Measurements from ENCODE around the gene FHAD1. TPM values are rescaled to one million over a fixed set of nuclear protein-coding genes. Genes with fewer than 3 reads are reported as not detected.

The FHAD1 gene
- total and polyA plus RNA-seq, 4 donors, result under 0.01 to 0.13 (median 0.05) TPM; not detected in 1

- DNase-seq (ENCODE audit: low spot score), result no peak
- H3K27me3 ChIP-seq (ENCODE audit: control insufficient read depth in 4 of 4, insufficient read depth in 4 of 4, low read length in 3 of 4), result no peaks in the 10 kb centered on the region
- peaks cover 3 to 6% (median 5%) of the 10 kb centered on the region in 4 donors for H3K9me3 ChIP-seq (ENCODE audit: control insufficient read depth in 4 of 4, low read length in 3 of 4)
- H3K9ac ChIP-seq (ENCODE audit: low read depth in 1 of 2, low read length in 2 of 2), result no peak overlapping the region
- TF ChIP-seq YY1 (IDR thresholded peaks at IDR 0.05) (no peak), CTCF (IDR thresholded peaks at IDR 0.05; ENCODE audit: low read depth, low read length, missing input control) (no peak), ATF3 (IDR thresholded peaks at IDR 0.05) (no peak), NR2F2 (IDR thresholded peaks at IDR 0.05) (no peak), EGR1 (IDR thresholded peaks at IDR 0.05; ENCODE audit: low read depth in 2 of 2) (no peak), HNF4G (IDR thresholded peaks at IDR 0.05) (no peak), SP1 (IDR thresholded peaks at IDR 0.05) (no peak), RXRA (IDR thresholded peaks at IDR 0.05) (no peak), MAX (IDR thresholded peaks at IDR 0.05) (no peak), FOXA1 (IDR thresholded peaks at IDR 0.05) (no peak), RAD21 (IDR thresholded peaks at IDR 0.05) (no peak), HNF4A (conservative IDR thresholded peaks at IDR 0.05) (no peak), FOXA2 (IDR thresholded peaks at IDR 0.05) (no peak), TAF1 (conservative IDR thresholded peaks at IDR 0.05) (no peak)
- H3K4me1 ChIP-seq (ENCODE audit: control insufficient read depth in 4 of 4, insufficient read depth in 4 of 4, low read length in 3 of 4), result peaks cover 0 to 1% (median under 1%) of the 10 kb centered on the region in 4 donors
- 96% methylated on average over 9 of the region's 9 CpGs for WGBS
- H3K27ac ChIP-seq (ENCODE audit: low read depth in 1 of 2, low read length in 2 of 2), result no peak overlapping the region
- no peaks in the 10 kb centered on the region for H3K36me3 ChIP-seq (ENCODE audit: control insufficient read depth in 4 of 4, insufficient read depth in 3 of 4, low read depth in 1 of 4, low read length in 3 of 4)
- no peak overlapping the region for H3K4me3 ChIP-seq (ENCODE audit: low read depth in 1 of 3, low read length in 3 of 3)
Observed at GRCh38 chr1:15403962-15404580, 157.0 kb downstream of the FHAD1 start.

GRCh38 chr1:15405106-15405850 is 158.3 kb downstream of the FHAD1 start:
- no peak overlapping the region for H3K4me3 ChIP-seq (ENCODE audit: low read depth in 1 of 3, low read length in 3 of 3)
- H3K36me3 ChIP-seq (ENCODE audit: control insufficient read depth in 4 of 4, insufficient read depth in 3 of 4, low read depth in 1 of 4, low read length in 3 of 4), result no peaks in the 10 kb centered on the region
- H3K27ac ChIP-seq (ENCODE audit: low read depth in 1 of 2, low read length in 2 of 2), result no peak overlapping the region
- no peak overlapping the region for H3K9ac ChIP-seq (ENCODE audit: low read depth in 1 of 2, low read length in 2 of 2)
- 87% methylated on average over 9 of the region's 9 CpGs for WGBS
- H3K27me3 ChIP-seq (ENCODE audit: control insufficient read depth in 4 of 4, insufficient read depth in 4 of 4, low read length in 3 of 4), result no peaks in the 10 kb centered on the region
- TF ChIP-seq RAD21 (IDR thresholded peaks at IDR 0.05), result no peak
- no peak for TF ChIP-seq EGR1 (IDR thresholded peaks at IDR 0.05; ENCODE audit: low read depth in 2 of 2)
- no peak for TF ChIP-seq YY1 (IDR thresholded peaks at IDR 0.05)
- no peak for TF ChIP-seq ATF3 (IDR thresholded peaks at IDR 0.05)
- no peak for TF ChIP-seq ZBTB33 (IDR thresholded peaks at IDR 0.05)
- no peak for TF ChIP-seq FOXA1 (IDR thresholded peaks at IDR 0.05)
- no peak for TF ChIP-seq REST (IDR thresholded peaks at IDR 0.05)
- TF ChIP-seq JUND (IDR thresholded peaks at IDR 0.05), result no peak
- TF ChIP-seq SP1 (IDR thresholded peaks at IDR 0.05), result no peak
- no peak for TF ChIP-seq NR2F2 (IDR thresholded peaks at IDR 0.05)
- TF ChIP-seq GABPA (IDR thresholded peaks at IDR 0.05 in 1 of 2, conservative IDR thresholded peaks at IDR 0.05 in 1 of 2), result no peak
- TF ChIP-seq RXRA (IDR thresholded peaks at IDR 0.05), result no peak
- TF ChIP-seq MAX (IDR thresholded peaks at IDR 0.05), result no peak
- TF ChIP-seq TAF1 (conservative IDR thresholded peaks at IDR 0.05), result no peak
- no peak for TF ChIP-seq HNF4G (IDR thresholded peaks at IDR 0.05)
- TF ChIP-seq CTCF (IDR thresholded peaks at IDR 0.05; ENCODE audit: low read depth, low read length, missing input control), result no peak
- no peak for DNase-seq (ENCODE audit: low spot score)
- H3K4me1 ChIP-seq (ENCODE audit: control insufficient read depth in 4 of 4, insufficient read depth in 4 of 4, low read length in 3 of 4), result peaks cover 0 to 4% (median 2%) of the 10 kb centered on the region in 4 donors
- no peaks in the 10 kb centered on the region for H3K9me3 ChIP-seq (ENCODE audit: control insufficient read depth in 4 of 4, low read length in 3 of 4)

Data from liver (tissue), 9 donors.